OCI-LY7 (cell line): Measurements from ENCODE around the gene UBE2U. TPM values are rescaled to one million over a fixed set of nuclear protein-coding genes. Genes with fewer than 3 reads are reported as not detected.

ENCODE experiments used
- BruUV-seq: library from RNA; stranded (reverse); fragments of 400-500 nt; replicated peaks from 2 replicates; lab custom pipeline; 2021; lab: Mats Ljungman, UMichigan
- CTCF ChIA-PET: fragments of 300-600 bp; sonication (Branson Sonifier 250); formaldehyde crosslinking; loops from one replicate; lab custom pipeline; 2022; ENCODE audit warnings: antibody characterized with exemption; ENCODE audit not compliant: unreplicated experiment; lab: Charles Lee
- POLR2A ChIA-PET: fragments of 300-600 bp; sonication (Branson Sonifier 250); formaldehyde crosslinking; loops from one replicate; lab custom pipeline; 2022; ENCODE audit warnings: antibody characterized with exemption; lab: Charles Lee
- DNase-seq: peaks from one replicate; pipeline ENCODE4 v3.0.0-alpha.2; 2015; ENCODE audit warnings: low spot score
- H2AFZ ChIP-seq: fragments of 200-600 bp; sonication (generic), shearing (Covaris generic); 2 replicates; pipeline ENCODE4 v1.6.1; 2014; ENCODE audit warnings: mild to moderate bottlenecking, antibody characterized with exemption, low read length, moderate library complexity
- H3K27ac ChIP-seq: fragments of 200-600 bp; sonication (generic); 2 replicates; pipeline ENCODE4 v1.5.1; 2014; ENCODE audit warnings: mixed run types, low read depth, mild to moderate bottlenecking, moderate library complexity, low read length, inconsistent platforms; ENCODE audit not compliant: poor library complexity, severe bottlenecking
- H3K36me3 ChIP-seq: fragments of 200-600 bp; sonication (generic); 2 replicates; pipeline ENCODE4 v1.6.1; 2014; ENCODE audit warnings: mild to moderate bottlenecking, antibody characterized with exemption, low read length, moderate library complexity, mixed read lengths; ENCODE audit not compliant: insufficient read depth
- H3K4me1 ChIP-seq: fragments of 200-600 bp; sonication (generic); 2 replicates; pipeline ENCODE4 v1.5.1; 2014; ENCODE audit warnings: mild to moderate bottlenecking, low read length; ENCODE audit not compliant: insufficient read depth, poor library complexity, severe bottlenecking
- H3K4me2 ChIP-seq: fragments of 200-600 bp; sonication (generic); 2 replicates; pipeline ENCODE4 v1.6.1; 2014; ENCODE audit warnings: mild to moderate bottlenecking, low read length
- H3K4me3 ChIP-seq: fragments of 200-600 bp; sonication (generic); 2 replicates; pipeline ENCODE4 v1.5.1; 2014; ENCODE audit warnings: mild to moderate bottlenecking, low read depth, low read length; ENCODE audit not compliant: poor library complexity, severe bottlenecking
- H3K79me2 ChIP-seq: fragments of 200-600 bp; sonication (generic); 2 replicates; pipeline ENCODE4 v1.6.1; 2016; ENCODE audit warnings: low read depth, mild to moderate bottlenecking, low read length, moderate library complexity, mixed read lengths; ENCODE audit not compliant: insufficient read depth
- H3K9me2 ChIP-seq: fragments of 200-600 bp; sonication (generic); 2 replicates; pipeline ENCODE4 v1.6.1; 2016; ENCODE audit warnings: mild to moderate bottlenecking, low read length, mixed read lengths; ENCODE audit not compliant: insufficient read depth
- H3K9me3 ChIP-seq: fragments of 200-600 bp; sonication (generic); 2 replicates; pipeline ENCODE4 v1.6.1; 2014; ENCODE audit warnings: mild to moderate bottlenecking, mixed run types, low read length, mixed read lengths
- H4K20me1 ChIP-seq: fragments of 200-600 bp; sonication (generic); 2 replicates; pipeline ENCODE4 v1.6.1; 2014; ENCODE audit warnings: mild to moderate bottlenecking, antibody characterized with exemption, low read length, moderate library complexity, mixed read lengths; ENCODE audit not compliant: insufficient read depth
- EZH2phosphoT487 ChIP-seq: fragments of 200-600 bp; sonication (generic); IDR thresholded peaks from 2 replicates; pipeline ENCODE4 v1.6.1; 2018; ENCODE audit warnings: low read depth, borderline replicate concordance, mild to moderate bottlenecking, mixed run types, antibody characterized with exemption, low read length, moderate library complexity, mixed read lengths
- intact Hi-C: fragments of 100-400 bp; cut with micrococcal nuclease; formaldehyde crosslinking; loops from one replicate; pipeline ENCODE4 v1.10.0; 2022; ENCODE audit not compliant: unreplicated experiment
- total RNA-seq, 2 experiments: library from RNA; depleted of rRNA in 1 of 2; stranded (reverse); fragments of >200 nt in 1 of 2; shearing (Covaris generic) in 1 of 2; gene quantifications; 2 replicates each; pipeline ENCODE4 v1.2.3, GENCODE V29; 2014 to 2022
- TF ChIP-seq, protein P1 (sequence below): fragments of 200-600 bp; sonication (generic); conservative IDR thresholded peaks from 2 replicates; pipeline ENCODE4 v1.5.1; 2014; ENCODE audit warnings: mild to moderate bottlenecking, antibody characterized with exemption, low read length, moderate library complexity, mixed read lengths

UBE2U gene
- total RNA-seq, 2 experiments from 2014 or later, result not detected

DNA sequence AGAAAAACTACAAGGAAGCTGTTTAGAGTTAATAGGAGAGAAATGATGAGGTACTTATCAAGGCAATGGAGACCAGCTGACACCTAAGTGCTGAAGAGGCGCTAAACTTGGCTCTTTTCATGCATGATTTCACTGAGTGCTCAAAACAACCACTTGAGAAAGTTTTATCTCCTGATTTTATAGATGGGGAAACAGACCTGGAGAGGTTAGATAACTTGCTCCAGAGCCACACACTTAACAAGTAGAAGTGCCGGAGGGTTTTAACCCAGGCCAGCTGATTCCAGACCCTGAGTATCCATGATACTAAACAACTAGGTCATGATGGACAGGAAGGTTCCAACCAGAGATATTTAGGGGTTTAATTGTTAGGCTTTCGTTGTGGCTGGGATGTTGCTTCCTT, 25.9 kb downstream of the UBE2U start:
- Histone ChIP-seq H3K4me1 (no peaks in the 10 kb centered on the region), H3K4me3 (no peak overlapping the region), H3K79me2 (no peaks in the 10 kb centered on the region), H4K20me1 (no peaks in the 10 kb centered on the region), H2AFZ (no peak overlapping the region), H3K27ac (no peak overlapping the region), H3K4me2 (no peak overlapping the region), H3K9me2 (no peaks in the 10 kb centered on the region), H3K9me3 (no peaks in the 10 kb centered on the region), H3K36me3 (no peaks in the 10 kb centered on the region)
- intact Hi-C loops, result no loop called here
- ChIA-PET POLR2A (interaction anchor here (0.7 kb wide), 2 partner anchors 17 to 591 kb away, joined by 3 to 4 read pairs; no protein-coding TSS in a partner anchor), CTCF (no interaction called here)
- no peak for TF ChIP-seq EZH2phosphoT487
- TF ChIP-seq, protein P1, sequence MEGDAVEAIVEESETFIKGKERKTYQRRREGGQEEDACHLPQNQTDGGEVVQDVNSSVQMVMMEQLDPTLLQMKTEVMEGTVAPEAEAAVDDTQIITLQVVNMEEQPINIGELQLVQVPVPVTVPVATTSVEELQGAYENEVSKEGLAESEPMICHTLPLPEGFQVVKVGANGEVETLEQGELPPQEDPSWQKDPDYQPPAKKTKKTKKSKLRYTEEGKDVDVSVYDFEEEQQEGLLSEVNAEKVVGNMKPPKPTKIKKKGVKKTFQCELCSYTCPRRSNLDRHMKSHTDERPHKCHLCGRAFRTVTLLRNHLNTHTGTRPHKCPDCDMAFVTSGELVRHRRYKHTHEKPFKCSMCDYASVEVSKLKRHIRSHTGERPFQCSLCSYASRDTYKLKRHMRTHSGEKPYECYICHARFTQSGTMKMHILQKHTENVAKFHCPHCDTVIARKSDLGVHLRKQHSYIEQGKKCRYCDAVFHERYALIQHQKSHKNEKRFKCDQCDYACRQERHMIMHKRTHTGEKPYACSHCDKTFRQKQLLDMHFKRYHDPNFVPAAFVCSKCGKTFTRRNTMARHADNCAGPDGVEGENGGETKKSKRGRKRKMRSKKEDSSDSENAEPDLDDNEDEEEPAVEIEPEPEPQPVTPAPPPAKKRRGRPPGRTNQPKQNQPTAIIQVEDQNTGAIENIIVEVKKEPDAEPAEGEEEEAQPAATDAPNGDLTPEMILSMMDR, result no peak
- BruUV-seq, result no TSS peak
- no peak for DNase-seq

DNA sequence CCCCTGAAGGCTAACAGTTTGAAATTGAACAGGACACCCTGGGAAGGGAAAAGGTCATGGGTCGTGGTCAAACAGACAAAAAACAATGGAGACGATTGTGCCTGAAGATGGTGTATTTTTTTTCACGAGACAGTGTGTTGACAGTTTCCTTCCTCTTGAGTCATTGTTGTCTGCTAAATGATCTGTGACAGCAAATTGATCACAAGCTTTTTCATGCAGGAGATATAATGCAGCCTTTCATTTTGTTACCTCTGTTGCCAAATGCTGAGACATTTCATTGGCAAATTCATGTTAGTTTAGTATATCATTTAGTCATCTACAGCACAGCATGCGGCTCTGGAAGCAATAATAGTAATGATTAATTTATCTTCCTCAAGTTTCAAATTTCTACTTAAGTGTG, 27.7 kb downstream of the UBE2U start:
- Histone ChIP-seq H3K4me3 (no peak overlapping the region), H4K20me1 (no peaks in the 10 kb centered on the region), H3K9me2 (no peaks in the 10 kb centered on the region), H3K4me2 (no peak overlapping the region), H2AFZ (no peak overlapping the region), H3K4me1 (no peaks in the 10 kb centered on the region), H3K36me3 (no peaks in the 10 kb centered on the region), H3K9me3 (no peaks in the 10 kb centered on the region), H3K79me2 (no peaks in the 10 kb centered on the region), H3K27ac (no peak overlapping the region)
- no peak for DNase-seq
- TF ChIP-seq, protein P1, result no peak
- no peak for TF ChIP-seq EZH2phosphoT487
- intact Hi-C loops, result no loop called here
- CTCF ChIA-PET, result no interaction called here
- POLR2A ChIA-PET, result no interaction called here
- no TSS peak for BruUV-seq

- no peak overlapping the region for H3K4me3 ChIP-seq
- no peaks in the 10 kb centered on the region for H3K36me3 ChIP-seq
- no peaks in the 10 kb centered on the region for H3K9me2 ChIP-seq
- TF ChIP-seq EZH2phosphoT487, result no peak
- TF ChIP-seq, protein P1, result no peak
- no peak for DNase-seq
- no TSS peak for BruUV-seq
- intact Hi-C loops, result no loop called here
- no peaks in the 10 kb centered on the region for H3K4me1 ChIP-seq
- H4K20me1 ChIP-seq, result no peaks in the 10 kb centered on the region
- no peaks in the 10 kb centered on the region for H3K9me3 ChIP-seq
- ChIA-PET POLR2A (interaction anchor here (0.5 kb wide), 1 partner anchor 90 kb away, joined by 3 read pairs; no protein-coding TSS in a partner anchor), CTCF (no interaction called here)
- no peaks in the 10 kb centered on the region for H3K79me2 ChIP-seq
- no peak overlapping the region for H3K4me2 ChIP-seq
- H2AFZ ChIP-seq, result no peak overlapping the region
- H3K27ac ChIP-seq, result no peak overlapping the region
Measured at GRCh38 chr1:64231654-64232053, 28.2 kb downstream of the UBE2U start.
